ENCODE measurements around the gene CTNNA3.

DNA sequence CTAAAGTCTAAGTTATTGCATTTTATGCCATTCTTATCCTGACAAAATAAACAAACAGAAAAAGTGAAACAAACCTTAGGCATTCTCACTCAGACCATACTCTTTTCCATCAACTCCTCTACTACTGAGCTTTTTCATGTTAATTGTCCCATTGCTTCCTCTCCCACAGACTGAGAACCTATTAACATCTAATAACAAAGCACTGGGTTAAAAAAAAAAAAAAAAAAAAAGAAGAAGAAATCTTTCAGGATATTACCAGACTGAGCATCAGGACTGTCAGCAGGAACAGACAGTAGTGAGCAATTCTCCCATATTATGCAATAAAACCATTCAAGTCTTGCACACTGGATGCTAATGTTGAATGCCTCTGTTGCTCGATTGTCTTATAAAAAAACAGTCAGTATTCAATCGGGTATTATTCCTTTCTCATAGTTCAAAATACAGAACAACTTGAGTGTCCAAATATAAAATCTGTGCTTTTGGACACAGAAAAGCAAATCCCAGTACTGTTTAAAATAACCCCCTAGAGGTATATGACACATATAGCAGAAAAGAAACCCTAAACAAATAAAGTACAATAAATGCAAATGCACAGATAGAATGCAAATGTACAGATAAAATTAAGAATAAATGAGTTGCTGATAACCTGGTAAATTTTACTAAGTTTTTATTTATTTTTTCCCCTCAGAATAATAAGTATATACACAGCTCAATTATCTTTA is 1301.5 kb downstream of the CTNNA3 start:
- TF ChIP-seq CTCF (conservative IDR thresholded peaks at IDR 0.05; ENCODE audit: low read length), result no peak
- TF ChIP-seq EZH2phosphoT487 (IDR thresholded peaks at IDR 0.05; ENCODE audit: borderline replicate concordance), result no peak
